Lower lobe of right lung (tissue), 2 donors: ENCODE data around the gene NBEAL2. TPM values are rescaled to one million over a fixed set of nuclear protein-coding genes. Genes with fewer than 3 reads are reported as not detected.

Experiments used
- ATAC-seq, 2 donors: fragments of 200-7000 bp; cut with Tn5 transposase; one replicate each; pipeline ENCODE4 v1.9.1; 2020 to 2022; ENCODE audit warnings: mild to moderate bottlenecking in 2 of 2, moderate library complexity in 2 of 2
- DNase-seq: peaks from one replicate; pipeline ENCODE4 v3.0.0-alpha.2; 2020
- H3K27ac ChIP-seq: fragments of 200-600 bp; one replicate; pipeline ENCODE4 v1.8.0; 2022
- H3K27me3 ChIP-seq: fragments of 200-600 bp; one replicate; pipeline ENCODE4 v1.8.0; 2022; ENCODE audit warnings: low read depth
- H3K36me3 ChIP-seq: fragments of 200-600 bp; one replicate; pipeline ENCODE4 v1.8.0; 2022; ENCODE audit warnings: mild to moderate bottlenecking
- H3K4me1 ChIP-seq: fragments of 200-600 bp; one replicate; pipeline ENCODE4 v1.8.0; 2022
- H3K4me3 ChIP-seq: fragments of 200-600 bp; one replicate; pipeline ENCODE4 v1.8.0; 2022; ENCODE audit warnings: mild to moderate bottlenecking
- H3K9me3 ChIP-seq: fragments of 200-600 bp; one replicate; pipeline ENCODE4 v1.8.0; 2022
- CTCF ChIP-seq: fragments of 200-600 bp; IDR thresholded peaks from one replicate; pipeline ENCODE4 v1.8.0; 2022; ENCODE audit warnings: antibody characterized with exemption, mild to moderate bottlenecking
- intact Hi-C: fragments of 100-400 bp; cut with DNase I; formaldehyde crosslinking; loops from one replicate; pipeline ENCODE4 v1.11.0; 2022
- total RNA-seq: library from RNA; stranded (reverse); fragmentation: NEBNext Ultra II Directional; extraction: Animal tissue kit (Norgen Biotek cat#: 25700); gene quantifications from one replicate; pipeline ENCODE4 v1.2.1, GENCODE V29; 2021
- donor health status: DM: no; HTN: yes; CAD: no; lungs with severe emphysema.

NBEAL2 gene
- total RNA-seq, 1 donor from 2014 or later: 97.0 TPM

GRCh38 chr3:46987319-46987742 lies 7.9 kb downstream of the NBEAL2 start:
- no peak for DNase-seq
- no peak for TF ChIP-seq CTCF
- Histone ChIP-seq H3K27me3 (no peaks in the 10 kb centered on the region), H3K9me3 (no peaks in the 10 kb centered on the region), H3K36me3 (peaks cover 29% of the 10 kb centered on the region), H3K4me3 (peak overlapping the region; percentile 40), H3K27ac (peak overlapping the region; percentile 66), H3K4me1 (peaks cover 66% of the 10 kb centered on the region)
- peak in 1 of 2 donors; percentile 10 for ATAC-seq
- intact Hi-C loops: no loop called here

GRCh38 chr3:46987743-46988401 lies 8.4 kb downstream of the NBEAL2 start:
- Histone ChIP-seq H3K9me3 (no peaks in the 10 kb centered on the region), H3K4me3 (peak overlapping the region; percentile 40), H3K4me1 (peaks cover 60% of the 10 kb centered on the region), H3K27ac (peak overlapping the region; percentile 66), H3K36me3 (peaks cover 31% of the 10 kb centered on the region), H3K27me3 (no peaks in the 10 kb centered on the region)
- TF ChIP-seq CTCF: no peak
- ATAC-seq (peak; percentile 82 to 91), DNase-seq (peak; percentile 87)
- intact Hi-C loops: no loop called here

GRCh38 chr3:46988616-46989015 lies 9.2 kb downstream of the NBEAL2 start:
- H3K27ac ChIP-seq: peak overlapping the region; percentile 66
- H3K4me1 ChIP-seq: peaks cover 58% of the 10 kb centered on the region
- H3K36me3 ChIP-seq: peaks cover 38% of the 10 kb centered on the region
- ATAC-seq (no peak), DNase-seq (no peak)
- intact Hi-C loops: no loop called here
- TF ChIP-seq CTCF: no peak
- peak overlapping the region; percentile 14 for H3K4me3 ChIP-seq
- H3K27me3 ChIP-seq: no peaks in the 10 kb centered on the region
- no peaks in the 10 kb centered on the region for H3K9me3 ChIP-seq

GRCh38 chr3:46989146-46989810 lies 9.8 kb downstream of the NBEAL2 start:
- no peak for ATAC-seq
- H3K4me1 ChIP-seq: peaks cover 58% of the 10 kb centered on the region
- no peak for DNase-seq
- intact Hi-C loops: no loop called here
- H3K27ac ChIP-seq: peak overlapping the region; percentile 66
- peaks cover 45% of the 10 kb centered on the region for H3K36me3 ChIP-seq
- H3K27me3 ChIP-seq: no peaks in the 10 kb centered on the region
- TF ChIP-seq CTCF: no peak
- H3K9me3 ChIP-seq: no peaks in the 10 kb centered on the region
- peak overlapping the region; percentile 14 for H3K4me3 ChIP-seq

GRCh38 chr3:46990573-46991374 lies 11.3 kb downstream of the NBEAL2 start:
- Histone ChIP-seq H3K27ac (peak overlapping the region; percentile 18), H3K4me3 (no peak overlapping the region), H3K27me3 (no peaks in the 10 kb centered on the region), H3K9me3 (no peaks in the 10 kb centered on the region), H3K36me3 (peaks cover 57% of the 10 kb centered on the region), H3K4me1 (peaks cover 43% of the 10 kb centered on the region)
- ATAC-seq (peak; percentile 14 to 18), DNase-seq (peak; percentile 79)
- no peak for TF ChIP-seq CTCF
- intact Hi-C loops: no loop called here
